Endodermal cell (in vitro differentiated cells): Measurements from ENCODE around the gene CABP5. TPM values are rescaled to one million over a fixed set of nuclear protein-coding genes. Genes with fewer than 3 reads are reported as not detected.

Experiments used
- DNase-seq: peaks from one replicate; pipeline ENCODE4 v3.0.0-alpha.2; 2017
- H3K27ac ChIP-seq: 2 replicates; pipeline ENCODE4 v1.5.1; 2013; ENCODE audit warnings: mild to moderate bottlenecking, low read depth, low read length, moderate library complexity
- H3K27me3 ChIP-seq: 2 replicates; pipeline ENCODE4 v1.6.1; 2013; ENCODE audit warnings: mild to moderate bottlenecking, low read length, moderate library complexity; ENCODE audit not compliant: insufficient read depth, control insufficient read depth, poor library complexity, severe bottlenecking
- H3K36me3 ChIP-seq: 2 replicates; pipeline ENCODE4 v1.7.0; 2013; ENCODE audit warnings: mild to moderate bottlenecking, low read length, moderate library complexity; ENCODE audit not compliant: control insufficient read depth, insufficient read depth
- H3K4me1 ChIP-seq: one replicate; pipeline ENCODE4 v1.7.0; 2013; ENCODE audit warnings: low read length; ENCODE audit not compliant: control insufficient read depth, insufficient read depth
- H3K4me3 ChIP-seq: 2 replicates; pipeline ENCODE4 v1.5.1; 2013; ENCODE audit warnings: mild to moderate bottlenecking, low read length, moderate library complexity
- H3K9ac ChIP-seq: 2 replicates; pipeline ENCODE4 v1.6.1; 2013; ENCODE audit warnings: mild to moderate bottlenecking, low read length, moderate library complexity; ENCODE audit not compliant: poor library complexity, severe bottlenecking; ENCODE audit errors: extremely low read depth
- H3K9me3 ChIP-seq: 2 replicates; pipeline ENCODE4 v1.6.1; 2013; ENCODE audit warnings: mild to moderate bottlenecking, low read length, moderate library complexity; ENCODE audit not compliant: control insufficient read depth
- H3K27ac Mint-ChIP-seq: 2 replicates; pipeline ENCODE4 v1.8.0; 2020; ENCODE audit warnings: mixed read lengths
- H3K27me3 Mint-ChIP-seq: 2 replicates; pipeline ENCODE4 v1.8.0; 2021; ENCODE audit warnings: mild to moderate bottlenecking, mixed read lengths; ENCODE audit not compliant: insufficient read depth
- H3K36me3 Mint-ChIP-seq: 2 replicates; pipeline ENCODE4 v1.8.0; 2020; ENCODE audit warnings: low read depth, mixed read lengths
- H3K4me1 Mint-ChIP-seq: 2 replicates; pipeline ENCODE4 v1.8.0; 2020; ENCODE audit warnings: mixed read lengths
- H3K4me3 Mint-ChIP-seq: 2 replicates; pipeline ENCODE4 v1.8.0; 2020; ENCODE audit warnings: mild to moderate bottlenecking, moderate library complexity, mixed read lengths
- H3K9me3 Mint-ChIP-seq: 2 replicates; pipeline ENCODE4 v1.8.0; 2020; ENCODE audit warnings: mild to moderate bottlenecking, mixed read lengths
- WGBS, 2 experiments: methylation state at CpG; one replicate each; pipeline versions ENCODE4 v1.1.5 to v1.1.7; 2013; ENCODE audit warnings: missing lambda C conversion rate in 2 of 2, mixed read lengths in 1 of 2; ENCODE audit not compliant: insufficient coverage in 1 of 2, insufficient read length in 1 of 2; 5-methylcytosine and 5-hydroxymethylcytosine counted together
- total RNA-seq, 2 donors: library from RNA; stranded (reverse); fragmentation: NEBNext Ultra II Directional in 1 of 2; extraction: Animal tissue kit (Norgen Biotek cat#: 25700) in 1 of 2; gene quantifications; 2 replicates in 1 of 2; 3 replicates in 1 of 2; pipeline ENCODE4 v1.2.1, GENCODE V29; 2021
- TF ChIP-seq, protein P1 (sequence below): fragments of 200-600 bp; sonication (generic); conservative IDR thresholded peaks from 2 replicates; pipeline ENCODE4 v1.5.0; 2021; ENCODE audit warnings: antibody characterized with exemption, mild to moderate bottlenecking

CABP5 gene
- total RNA-seq, 2 donors from 2014 or later, result not detected

DNA sequence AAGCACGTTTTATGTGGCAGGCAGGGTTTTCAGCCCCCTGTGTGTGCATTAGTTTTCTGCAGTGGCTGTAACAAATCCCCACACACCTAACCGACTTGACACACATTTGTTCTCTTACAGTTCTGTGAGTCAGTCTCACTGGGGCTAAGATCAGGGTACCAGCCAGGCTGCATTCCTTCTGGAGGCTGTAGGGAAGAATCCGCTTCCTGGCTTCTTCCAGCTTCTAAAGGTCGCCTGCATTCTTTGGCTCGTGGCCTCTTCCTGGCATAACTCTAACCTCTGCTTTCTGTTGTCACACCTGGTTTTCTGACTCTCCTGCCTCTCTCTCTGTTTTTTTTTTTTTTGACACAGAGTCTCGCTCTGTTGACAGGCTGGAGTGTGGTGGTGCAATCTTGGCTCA, 43.0 kb downstream of the CABP5 start:
- no peak overlapping the region for H3K4me3 Mint-ChIP-seq
- H3K27me3 ChIP-seq, result no peaks in the 10 kb centered on the region
- peaks cover 12% of the 10 kb centered on the region for H3K9me3 Mint-ChIP-seq
- peaks cover 7% of the 10 kb centered on the region for H3K9me3 ChIP-seq
- H3K36me3 ChIP-seq, result no peaks in the 10 kb centered on the region
- no peaks in the 10 kb centered on the region for H3K4me1 ChIP-seq
- no peaks in the 10 kb centered on the region for H3K36me3 Mint-ChIP-seq
- DNase-seq, result no peak
- H3K4me3 ChIP-seq, result no peak overlapping the region
- peaks cover 39% of the 10 kb centered on the region for H3K27me3 Mint-ChIP-seq
- no peak overlapping the region for H3K27ac Mint-ChIP-seq
- no peak overlapping the region for H3K27ac ChIP-seq
- TF ChIP-seq, protein P1, sequence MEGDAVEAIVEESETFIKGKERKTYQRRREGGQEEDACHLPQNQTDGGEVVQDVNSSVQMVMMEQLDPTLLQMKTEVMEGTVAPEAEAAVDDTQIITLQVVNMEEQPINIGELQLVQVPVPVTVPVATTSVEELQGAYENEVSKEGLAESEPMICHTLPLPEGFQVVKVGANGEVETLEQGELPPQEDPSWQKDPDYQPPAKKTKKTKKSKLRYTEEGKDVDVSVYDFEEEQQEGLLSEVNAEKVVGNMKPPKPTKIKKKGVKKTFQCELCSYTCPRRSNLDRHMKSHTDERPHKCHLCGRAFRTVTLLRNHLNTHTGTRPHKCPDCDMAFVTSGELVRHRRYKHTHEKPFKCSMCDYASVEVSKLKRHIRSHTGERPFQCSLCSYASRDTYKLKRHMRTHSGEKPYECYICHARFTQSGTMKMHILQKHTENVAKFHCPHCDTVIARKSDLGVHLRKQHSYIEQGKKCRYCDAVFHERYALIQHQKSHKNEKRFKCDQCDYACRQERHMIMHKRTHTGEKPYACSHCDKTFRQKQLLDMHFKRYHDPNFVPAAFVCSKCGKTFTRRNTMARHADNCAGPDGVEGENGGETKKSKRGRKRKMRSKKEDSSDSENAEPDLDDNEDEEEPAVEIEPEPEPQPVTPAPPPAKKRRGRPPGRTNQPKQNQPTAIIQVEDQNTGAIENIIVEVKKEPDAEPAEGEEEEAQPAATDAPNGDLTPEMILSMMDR, result no peak
- 87 to 91% methylated on average over 5 to 6 of the region's 6 CpGs for WGBS, 2 experiments
- H3K9ac ChIP-seq, result no peak overlapping the region
- no peaks in the 10 kb centered on the region for H3K4me1 Mint-ChIP-seq

DNA sequence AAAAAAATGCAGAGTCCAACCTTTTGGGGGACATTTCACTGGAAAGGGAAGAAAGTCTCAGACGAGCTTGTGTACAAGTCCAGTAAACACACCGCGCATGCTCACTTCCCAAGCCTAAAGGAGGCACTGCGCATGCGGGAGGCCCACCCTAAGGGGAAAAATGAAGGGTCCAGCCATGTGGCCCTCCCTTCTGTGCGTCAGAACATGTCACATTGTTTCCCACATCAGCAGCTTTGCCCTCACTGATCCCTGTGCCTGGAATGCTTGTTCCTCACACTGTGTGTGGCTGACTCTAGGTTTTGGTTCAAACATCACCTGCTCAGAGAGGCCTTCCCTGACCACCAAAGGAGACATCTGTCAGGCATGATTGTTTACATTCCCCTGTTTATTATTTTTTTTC, 45.1 kb downstream of the CABP5 start:
- Mint-ChIP-seq H3K4me1 (no peaks in the 10 kb centered on the region), H3K27me3 (peaks cover 29% of the 10 kb centered on the region), H3K4me3 (no peak overlapping the region), H3K9me3 (peaks cover 12% of the 10 kb centered on the region), H3K27ac (no peak overlapping the region), H3K36me3 (no peaks in the 10 kb centered on the region)
- no peak for DNase-seq
- TF ChIP-seq, protein P1, result no peak
- Histone ChIP-seq H3K4me3 (no peak overlapping the region), H3K9me3 (peaks cover 7% of the 10 kb centered on the region), H3K27ac (no peak overlapping the region), H3K36me3 (no peaks in the 10 kb centered on the region), H3K9ac (no peak overlapping the region), H3K4me1 (no peaks in the 10 kb centered on the region), H3K27me3 (no peaks in the 10 kb centered on the region)
- WGBS, 2 experiments, result 88 to 95% methylated on average over 5 to 6 of the region's 6 CpGs

DNA sequence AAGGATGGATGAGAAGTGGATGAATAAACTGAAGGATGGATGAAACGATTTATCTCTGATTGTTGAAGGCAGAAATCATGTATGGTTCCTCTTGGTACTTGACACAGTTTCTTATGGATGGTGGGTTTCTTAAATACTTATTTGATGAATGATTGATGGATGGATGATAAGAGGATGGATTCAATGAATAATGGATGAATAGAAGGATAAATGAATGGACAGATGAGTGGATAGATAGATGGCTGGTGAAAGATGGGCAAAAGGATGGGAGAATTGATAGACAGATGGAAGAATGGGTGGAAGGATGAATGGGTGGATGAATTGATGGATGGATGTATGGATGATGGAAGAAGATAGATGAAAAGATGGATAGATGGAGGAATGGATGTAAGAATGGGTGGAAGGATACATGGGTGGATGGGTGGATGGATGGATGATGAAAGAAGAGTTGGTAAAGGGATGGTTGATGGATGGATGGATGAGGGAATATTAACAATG, 47.6 kb downstream of the CABP5 start:
- Histone ChIP-seq H3K36me3 (no peaks in the 10 kb centered on the region), H3K27me3 (no peaks in the 10 kb centered on the region), H3K9me3 (no peaks in the 10 kb centered on the region), H3K4me3 (no peak overlapping the region), H3K9ac (no peak overlapping the region), H3K27ac (no peak overlapping the region), H3K4me1 (no peaks in the 10 kb centered on the region)
- peaks cover 19% of the 10 kb centered on the region for H3K27me3 Mint-ChIP-seq
- H3K9me3 Mint-ChIP-seq, result peaks cover 12% of the 10 kb centered on the region
- WGBS, 2 experiments, result 58 to 83% methylated on average over 1 of the region's 1 CpG
- H3K27ac Mint-ChIP-seq, result no peak overlapping the region
- DNase-seq, result no peak
- TF ChIP-seq, protein P1, result no peak
- H3K36me3 Mint-ChIP-seq, result no peaks in the 10 kb centered on the region
- H3K4me1 Mint-ChIP-seq, result no peaks in the 10 kb centered on the region
- no peak overlapping the region for H3K4me3 Mint-ChIP-seq
